Activated T-helper 17 cell treated with anti-CD3 and anti-CD28 coated beads, Interleukin-2, amount 50 U/mL, for 72 hours (primary cell): ENCODE measurements around the gene GMIP. TPM values are rescaled to one million over a fixed set of nuclear protein-coding genes. Genes with fewer than 3 reads are reported as not detected.

Source experiments
- ATAC-seq: fragments of 150-1000 bp; cut with Tn5 transposase; replicated peaks from 2 replicates; pipeline ENCODE4 v1.10.0; 2021; ENCODE audit warnings: mild to moderate bottlenecking, moderate library complexity
- H3K27ac Mint-ChIP-seq: one replicate; pipeline ENCODE4 v1.8.0; 2022; ENCODE audit warnings: mixed read lengths
- H3K27me3 Mint-ChIP-seq: one replicate; pipeline ENCODE4 v1.8.0; 2022; ENCODE audit warnings: mixed read lengths
- H3K36me3 Mint-ChIP-seq: one replicate; pipeline ENCODE4 v1.8.0; 2022; ENCODE audit warnings: low read depth, mild to moderate bottlenecking, mixed read lengths
- H3K4me1 Mint-ChIP-seq: one replicate; pipeline ENCODE4 v1.8.0; 2022; ENCODE audit warnings: mixed read lengths
- H3K4me3 Mint-ChIP-seq: one replicate; pipeline ENCODE4 v1.8.0; 2022; ENCODE audit warnings: mild to moderate bottlenecking, mixed read lengths
- H3K9me3 Mint-ChIP-seq: one replicate; pipeline ENCODE4 v1.8.0; 2022; ENCODE audit warnings: mixed read lengths
- total RNA-seq, 2 donors: library from RNA; stranded (reverse); gene quantifications; one replicate each; pipeline ENCODE4 v1.2.3, GENCODE V29; 2022

Gene GMIP
- total RNA-seq, 2 donors from 2014 or later: 79.9 to 100 TPM

GRCh38 chr19:19594381-19594780, 49.1 kb downstream of the GMIP start:
- H3K4me3 Mint-ChIP-seq: peak overlapping the region; percentile 65
- peaks cover 90% of the 10 kb centered on the region for H3K36me3 Mint-ChIP-seq
- peak; percentile 1 for ATAC-seq
- H3K27me3 Mint-ChIP-seq: no peaks in the 10 kb centered on the region
- no peaks in the 10 kb centered on the region for H3K9me3 Mint-ChIP-seq
- peak overlapping the region; percentile 90 for H3K27ac Mint-ChIP-seq
- peaks cover 60% of the 10 kb centered on the region for H3K4me1 Mint-ChIP-seq

GRCh38 chr19:19592690-19593089, 50.8 kb downstream of the GMIP start:
- H3K27me3 Mint-ChIP-seq: no peaks in the 10 kb centered on the region
- peak overlapping the region; percentile 75 for H3K4me3 Mint-ChIP-seq
- peaks cover 90% of the 10 kb centered on the region for H3K36me3 Mint-ChIP-seq
- H3K27ac Mint-ChIP-seq: peak overlapping the region; percentile 94
- no peaks in the 10 kb centered on the region for H3K9me3 Mint-ChIP-seq
- H3K4me1 Mint-ChIP-seq: peaks cover 57% of the 10 kb centered on the region
- ATAC-seq: no peak

- H3K36me3 Mint-ChIP-seq: peaks cover 84% of the 10 kb centered on the region
- peak; percentile 86 for ATAC-seq
- peak overlapping the region; percentile 94 for H3K27ac Mint-ChIP-seq
- peak overlapping the region; percentile 75 for H3K4me3 Mint-ChIP-seq
- H3K9me3 Mint-ChIP-seq: no peaks in the 10 kb centered on the region
- H3K4me1 Mint-ChIP-seq: peaks cover 50% of the 10 kb centered on the region
- no peaks in the 10 kb centered on the region for H3K27me3 Mint-ChIP-seq
Observed at GRCh38 chr19:19591133-19591825, 52.2 kb downstream of the GMIP start.

- no peak for ATAC-seq
- Mint-ChIP-seq H3K9me3 (no peaks in the 10 kb centered on the region), H3K4me3 (peak overlapping the region; percentile 75), H3K27me3 (no peaks in the 10 kb centered on the region), H3K27ac (peak overlapping the region; percentile 94), H3K4me1 (peaks cover 45% of the 10 kb centered on the region), H3K36me3 (peaks cover 92% of the 10 kb centered on the region)
Observed at GRCh38 chr19:19588546-19588945, 54.9 kb downstream of the GMIP start.

- Mint-ChIP-seq H3K27ac (peak overlapping the region; percentile 94), H3K4me1 (peaks cover 40% of the 10 kb centered on the region), H3K9me3 (no peaks in the 10 kb centered on the region), H3K27me3 (no peaks in the 10 kb centered on the region), H3K36me3 (peaks cover 92% of the 10 kb centered on the region), H3K4me3 (peak overlapping the region; percentile 75)
- no peak for ATAC-seq
Observed at GRCh38 chr19:19587771-19588170, 55.7 kb downstream of the GMIP start.

- no peaks in the 10 kb centered on the region for H3K27me3 Mint-ChIP-seq
- H3K4me3 Mint-ChIP-seq: no peak overlapping the region
- H3K36me3 Mint-ChIP-seq: peaks cover 87% of the 10 kb centered on the region
- H3K9me3 Mint-ChIP-seq: no peaks in the 10 kb centered on the region
- peaks cover 26% of the 10 kb centered on the region for H3K4me1 Mint-ChIP-seq
- no peak overlapping the region for H3K27ac Mint-ChIP-seq
- no peak for ATAC-seq
Observed at GRCh38 chr19:19584356-19584755, 59.1 kb downstream of the GMIP start.

- Mint-ChIP-seq H3K27ac (peak overlapping the region; percentile 12), H3K4me3 (no peak overlapping the region), H3K36me3 (peaks cover 77% of the 10 kb centered on the region), H3K27me3 (no peaks in the 10 kb centered on the region), H3K9me3 (no peaks in the 10 kb centered on the region), H3K4me1 (peaks cover 17% of the 10 kb centered on the region)
- ATAC-seq: no peak
Observed at GRCh38 chr19:19582471-19582870, 61.0 kb downstream of the GMIP start.

GRCh38 chr19:19581391-19581790, 62.1 kb downstream of the GMIP start:
- Mint-ChIP-seq H3K4me1 (peaks cover 17% of the 10 kb centered on the region), H3K36me3 (peaks cover 77% of the 10 kb centered on the region), H3K27me3 (no peaks in the 10 kb centered on the region), H3K4me3 (no peak overlapping the region), H3K9me3 (no peaks in the 10 kb centered on the region), H3K27ac (no peak overlapping the region)
- no peak for ATAC-seq

GRCh38 chr19:19580418-19580817, 63.0 kb downstream of the GMIP start:
- Mint-ChIP-seq H3K4me3 (no peak overlapping the region), H3K4me1 (peaks cover 12% of the 10 kb centered on the region), H3K36me3 (peaks cover 72% of the 10 kb centered on the region), H3K9me3 (no peaks in the 10 kb centered on the region), H3K27me3 (no peaks in the 10 kb centered on the region), H3K27ac (no peak overlapping the region)
- ATAC-seq: no peak

GRCh38 chr19:19579533-19580361, 63.7 kb downstream of the GMIP start:
- peaks cover 66% of the 10 kb centered on the region for H3K36me3 Mint-ChIP-seq
- H3K9me3 Mint-ChIP-seq: no peaks in the 10 kb centered on the region
- H3K4me1 Mint-ChIP-seq: peaks cover 10% of the 10 kb centered on the region
- ATAC-seq: no peak
- no peaks in the 10 kb centered on the region for H3K27me3 Mint-ChIP-seq
- H3K27ac Mint-ChIP-seq: peak overlapping the region; percentile 22
- no peak overlapping the region for H3K4me3 Mint-ChIP-seq

Other genes with a start within 250 kb of the GMIP start
- gene GATAD2A, start 238.0 kb downstream of the GMIP start, total RNA-seq: 100 to 1,000 TPM in 1 of 2 donors, 10 to 100 TPM in 1; 88.0 to 160 TPM
- 1 to 10 TPM; 4.1 to 4.5 TPM for gene TSSK6, start 128.1 kb downstream of the GMIP start, total RNA-seq
- 100 to 1,000 TPM; 276 to 397 TPM for gene NDUFA13, start 127.4 kb downstream of the GMIP start, total RNA-seq
- 10 to 100 TPM in 1 of 2 donors, 1 to 10 TPM in 1; 6.7 to 10.3 TPM for gene YJEFN3, start 114.7 kb downstream of the GMIP start, total RNA-seq
- gene CILP2, start 105.4 kb downstream of the GMIP start, total RNA-seq: under 1 TPM; 0.26 to 0.97 TPM
- 100 to 1,000 TPM in 1 of 2 donors, 10 to 100 TPM in 1; 63.9 to 101 TPM for gene PBX4, start 25.0 kb downstream of the GMIP start, total RNA-seq
- 10 to 100 TPM; 46.3 to 85.6 TPM for gene LPAR2, start 15.4 kb downstream of the GMIP start, total RNA-seq
- 10 to 100 TPM; 47.8 to 79.6 TPM for gene ATP13A1, start 20.0 kb upstream of the GMIP start, total RNA-seq
- 10 to 100 TPM; 57.0 to 70.7 TPM for gene ZNF101, start 25.2 kb upstream of the GMIP start, total RNA-seq
- gene ZNF14, start 89.5 kb upstream of the GMIP start, total RNA-seq: 10 to 100 TPM in 1 of 2 donors, 1 to 10 TPM in 1; 4.7 to 10.9 TPM
- gene ZNF506, start 178.1 kb upstream of the GMIP start, total RNA-seq: 10 to 100 TPM; 16.1 to 58.1 TPM
- 10 to 100 TPM; 15.7 to 17.9 TPM for gene ZNF253, start 222.2 kb upstream of the GMIP start, total RNA-seq